ENCODE results near the gene PLA2G3. TPM values are rescaled to one million over a fixed set of nuclear protein-coding genes. Genes with fewer than 3 reads are reported as not detected.

PLA2G3 gene
- total RNA-seq = not detected in 2 replicates

GRCh38 chr22:31139866-31140716 lies at the start of gene PLA2G3:
Gene PLA2G3, minus strand, starts transcription at chr22:31140508. Its CDS starts 154 bp downstream, at chr22:31140354.

GRCh38 chr22:31122532-31123291 lies 17.6 kb downstream of the PLA2G3 start, which contains the start of gene INPP5J:
Gene INPP5J, plus strand, starts transcription at chr22:31122966. Its CDS starts 49 bp downstream, at chr22:31123015.

GRCh38 chr22:31107178-31107893 lies 33.0 kb downstream of the PLA2G3 start, which contains the start of gene SELENOM:
Gene SELENOM, minus strand, starts transcription at chr22:31107568. Its CDS starts 63 bp downstream, at chr22:31107505.

Other genes with a start within 250 kb of the PLA2G3 start
- 12.0 and 13.6 TPM in 2 replicates for gene MORC2, start 171.7 kb downstream of the PLA2G3 start, total RNA-seq
- gene TUG1, start 171.2 kb downstream of the PLA2G3 start, total RNA-seq = 41.9 and 46.4 TPM in 2 replicates
- gene SMTN, start 59.2 kb downstream of the PLA2G3 start, total RNA-seq = 237 and 292 TPM in 2 replicates
- gene SELENOM, start 32.9 kb downstream of the PLA2G3 start, total RNA-seq = 15.4 and 19.6 TPM in 2 replicates
- 0.09 and 0.11 TPM in 2 replicates for gene INPP5J, start 17.5 kb downstream of the PLA2G3 start, total RNA-seq
- gene RNF185, start 19.7 kb upstream of the PLA2G3 start, total RNA-seq = 35.7 and 39.4 TPM in 2 replicates
- gene LIMK2, start 71.8 kb upstream of the PLA2G3 start, total RNA-seq = 57.2 and 92.9 TPM in 2 replicates
- 30.1 and 38.1 TPM in 2 replicates for gene PIK3IP1, start 152.0 kb upstream of the PLA2G3 start, total RNA-seq
- 9.6 and 15.5 TPM in 2 replicates for gene PATZ1, start 205.8 kb upstream of the PLA2G3 start, total RNA-seq